GM12872 (cell line): ENCODE data around the gene PTPN1.

Experiments
- CTCF ChIP-seq: IDR thresholded peaks from 3 replicates; pipeline ENCODE4 v1.5.1; 2011; ENCODE audit warnings: low read depth, mild to moderate bottlenecking, low read length, moderate library complexity; ENCODE audit not compliant: insufficient read depth

PTPN1 gene

GRCh38 chr20:50600281-50600895 is 90.2 kb downstream of the PTPN1 start:
- TF ChIP-seq CTCF = no peak

- no peak for TF ChIP-seq CTCF
These were observed 91.6 kb downstream of the PTPN1 start for GRCh38 chr20:50601511-50602431.

GRCh38 chr20:50602432-50603088 is 92.4 kb downstream of the PTPN1 start:
- no peak for TF ChIP-seq CTCF

DNA sequence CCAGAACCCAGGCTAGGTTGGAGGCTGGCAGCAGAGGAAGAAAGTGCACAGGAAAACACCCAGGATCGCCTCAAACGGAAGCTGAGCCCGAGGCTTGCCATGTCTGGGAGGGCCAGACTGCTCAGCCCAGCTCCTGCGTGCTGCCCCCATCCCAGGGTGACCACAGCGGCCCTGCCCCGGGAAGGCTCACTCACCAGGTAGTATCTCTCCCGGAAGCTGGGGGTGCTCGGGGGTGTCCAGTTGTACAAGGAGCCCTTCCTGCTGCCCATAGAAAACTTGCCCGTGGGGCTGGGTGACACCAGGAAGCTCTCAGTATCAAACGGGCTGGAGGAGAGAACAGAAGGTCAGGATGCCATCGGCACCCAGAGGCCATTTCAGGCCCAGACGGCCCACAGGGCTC is 94.3 kb downstream of the PTPN1 start:
- no peak for TF ChIP-seq CTCF

GRCh38 chr20:50605136-50605535 is 95.0 kb downstream of the PTPN1 start:
- TF ChIP-seq CTCF = no peak

DNA sequence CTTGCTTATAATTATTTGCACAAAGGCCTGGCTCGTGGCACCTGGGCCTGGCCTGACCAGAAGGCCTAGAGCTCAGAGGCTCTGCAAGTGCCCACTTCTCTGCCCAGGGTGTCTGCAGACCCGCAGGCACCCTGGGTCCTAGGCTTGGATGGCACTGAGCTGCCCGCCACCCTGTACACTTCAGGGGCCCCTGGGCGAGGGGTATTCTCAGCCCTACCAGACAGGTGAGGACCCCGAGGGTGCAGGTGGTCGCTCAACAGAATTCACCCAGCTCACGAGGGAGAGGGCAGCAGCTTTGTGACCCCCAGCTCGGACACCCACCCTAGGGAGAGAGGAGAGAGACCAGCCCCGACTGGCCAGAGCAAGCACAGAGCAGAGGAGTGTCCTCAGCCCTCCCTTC is 97.3 kb downstream of the PTPN1 start:
- no peak for TF ChIP-seq CTCF
